Measurements from ENCODE around the gene GRIA2.

GRIA2 gene

DNA sequence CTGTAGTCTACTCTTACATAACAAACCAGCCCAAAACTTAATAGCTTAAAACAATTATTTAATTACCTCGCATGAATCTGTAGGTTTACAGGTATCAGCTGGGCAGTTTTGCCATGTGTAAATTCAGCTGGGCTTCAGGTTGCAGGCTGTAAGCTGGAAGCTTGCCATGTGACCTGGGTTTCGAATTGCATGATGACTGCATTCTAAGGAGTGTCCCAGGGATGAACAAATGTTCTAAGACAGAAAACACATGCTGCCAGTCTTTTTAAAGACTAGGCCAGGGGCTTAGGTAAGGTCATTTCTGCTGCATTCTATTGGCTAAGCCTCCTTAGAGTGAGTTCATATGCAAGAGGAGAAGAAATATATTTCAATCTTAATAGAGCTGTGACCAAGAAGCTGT, 44.8 kb downstream of the GRIA2 start:
- Histone ChIP-seq H3K36me3 (ENCODE audit: control insufficient read depth, low read depth, low read length) (no peaks in the 10 kb centered on the region), H3K9me3 (ENCODE audit: control insufficient read depth, low read depth, low read length) (no peaks in the 10 kb centered on the region)

DNA sequence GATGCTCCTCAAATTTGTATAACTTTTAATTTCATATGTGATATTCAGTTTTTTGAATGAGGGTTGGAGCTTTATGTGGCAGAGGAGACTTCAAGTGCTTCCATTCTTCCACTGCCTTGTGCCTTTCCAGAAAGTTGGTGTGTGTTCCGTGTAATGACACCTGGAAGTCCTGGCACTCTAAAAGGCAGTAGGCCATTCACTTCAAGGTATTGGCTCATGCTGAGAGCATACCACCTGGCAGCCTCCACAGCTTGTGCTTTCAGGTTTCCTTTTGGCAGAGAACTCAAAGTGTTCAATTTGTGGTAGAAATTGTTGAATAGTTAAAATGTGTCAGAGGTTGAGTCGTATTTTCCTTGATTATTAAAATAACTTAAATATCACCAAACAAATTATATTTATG, 49.6 kb downstream of the GRIA2 start:
- Histone ChIP-seq H3K4me1 (ENCODE audit: control insufficient read depth, low read depth, low read length) (peaks cover 5% of the 10 kb centered on the region), H3K9ac (ENCODE audit: low read length) (no peak overlapping the region), H3K4me3 (ENCODE audit: low read length) (no peak overlapping the region), H3K27me3 (ENCODE audit: control insufficient read depth, insufficient read depth, low read length) (no peaks in the 10 kb centered on the region), H3K9me3 (ENCODE audit: control insufficient read depth, low read depth, low read length) (no peaks in the 10 kb centered on the region), H3K27ac (ENCODE audit: low read length) (no peak overlapping the region), H3K36me3 (ENCODE audit: control insufficient read depth, low read depth, low read length) (no peaks in the 10 kb centered on the region)

More for the DNA sequence above, 44.8 kb downstream of the GRIA2 start:
- no peaks in the 10 kb centered on the region for H3K27me3 ChIP-seq (ENCODE audit: control insufficient read depth, insufficient read depth, low read length)
- no peak overlapping the region for H3K27ac ChIP-seq (ENCODE audit: low read length)
- peaks cover 5% of the 10 kb centered on the region for H3K4me1 ChIP-seq (ENCODE audit: control insufficient read depth, low read depth, low read length)
- no peak overlapping the region for H3K4me3 ChIP-seq (ENCODE audit: low read length)
- H3K9ac ChIP-seq (ENCODE audit: low read length): no peak overlapping the region

DNA sequence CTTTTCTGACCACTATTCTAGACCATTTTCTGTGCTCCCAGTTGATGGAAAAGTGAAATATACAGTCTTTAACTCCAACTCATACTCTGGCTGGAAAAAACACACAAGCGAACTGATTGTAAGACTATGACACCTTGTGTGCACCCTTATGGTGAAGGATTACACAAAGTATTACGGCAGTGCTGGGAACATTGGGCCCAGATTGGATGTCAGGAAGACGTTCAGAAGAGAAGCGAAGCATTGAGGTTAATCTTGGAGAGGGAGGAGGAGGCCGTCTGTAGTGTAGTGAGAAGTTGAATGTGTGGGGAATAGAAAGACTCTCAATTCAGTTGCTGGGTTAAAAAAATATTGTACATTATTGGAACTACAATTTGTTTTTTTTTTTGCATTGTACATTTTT, 50.0 kb downstream of the GRIA2 start:
- Histone ChIP-seq H3K27ac (ENCODE audit: low read length) (no peak overlapping the region), H3K9me3 (ENCODE audit: control insufficient read depth, low read depth, low read length) (no peaks in the 10 kb centered on the region), H3K36me3 (ENCODE audit: control insufficient read depth, low read depth, low read length) (no peaks in the 10 kb centered on the region)

DNA sequence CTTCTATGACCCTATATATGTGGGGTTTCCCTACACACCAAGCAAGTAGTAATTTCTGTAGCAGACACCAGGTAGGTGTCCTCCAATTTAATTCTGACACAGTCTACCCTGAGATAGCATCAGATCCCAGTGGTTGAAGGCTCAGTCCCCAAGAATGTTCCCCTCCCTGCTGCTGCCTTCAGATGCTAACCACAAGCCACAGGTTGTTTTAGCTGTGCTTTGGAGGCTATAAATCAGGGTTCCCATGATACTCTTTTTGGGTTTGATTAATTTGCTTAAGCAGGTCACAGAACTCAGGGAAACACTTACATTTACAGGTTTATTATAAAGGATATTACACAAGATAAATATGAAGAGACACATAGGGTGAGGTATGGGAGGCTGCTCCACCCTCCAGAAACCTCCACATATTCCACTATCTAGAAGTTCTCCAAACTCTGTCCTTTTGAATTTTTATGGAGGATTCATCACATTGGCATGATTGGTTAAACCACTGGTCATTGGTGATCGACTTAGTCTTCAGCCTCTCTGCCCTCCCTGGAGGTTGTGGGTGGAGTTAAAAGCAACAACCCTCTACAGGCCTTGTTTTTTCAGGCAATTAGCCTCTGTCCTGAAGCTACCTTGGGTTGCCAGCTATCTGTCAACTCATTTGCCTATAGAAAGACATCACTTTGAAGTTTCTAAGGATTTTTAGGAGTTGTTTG, 50.8 kb downstream of the GRIA2 start:
- Histone ChIP-seq H3K27me3 (ENCODE audit: control insufficient read depth, insufficient read depth, low read length) (no peaks in the 10 kb centered on the region), H3K9me3 (ENCODE audit: control insufficient read depth, low read depth, low read length) (no peaks in the 10 kb centered on the region), H3K9ac (ENCODE audit: low read length) (no peak overlapping the region), H3K27ac (ENCODE audit: low read length) (no peak overlapping the region), H3K4me3 (ENCODE audit: low read length) (no peak overlapping the region), H3K4me1 (ENCODE audit: control insufficient read depth, low read depth, low read length) (no peaks in the 10 kb centered on the region), H3K36me3 (ENCODE audit: control insufficient read depth, low read depth, low read length) (no peaks in the 10 kb centered on the region)

More for the DNA sequence above, 50.0 kb downstream of the GRIA2 start:
- Histone ChIP-seq H3K9ac (ENCODE audit: low read length) (no peak overlapping the region), H3K4me1 (ENCODE audit: control insufficient read depth, low read depth, low read length) (peaks cover under 1% of the 10 kb centered on the region), H3K27me3 (ENCODE audit: control insufficient read depth, insufficient read depth, low read length) (no peaks in the 10 kb centered on the region), H3K4me3 (ENCODE audit: low read length) (no peak overlapping the region)

GRCh38 chr4:157280673-157281072, 60.1 kb downstream of the GRIA2 start:
- no peak overlapping the region for H3K4me3 ChIP-seq (ENCODE audit: low read length)
- no peaks in the 10 kb centered on the region for H3K27me3 ChIP-seq (ENCODE audit: control insufficient read depth, insufficient read depth, low read length)
- no peak overlapping the region for H3K9ac ChIP-seq (ENCODE audit: low read length)
- H3K27ac ChIP-seq (ENCODE audit: low read length): no peak overlapping the region
- no peaks in the 10 kb centered on the region for H3K9me3 ChIP-seq (ENCODE audit: control insufficient read depth, low read depth, low read length)
- H3K36me3 ChIP-seq (ENCODE audit: control insufficient read depth, low read depth, low read length): no peaks in the 10 kb centered on the region
- no peaks in the 10 kb centered on the region for H3K4me1 ChIP-seq (ENCODE audit: control insufficient read depth, low read depth, low read length)

DNA sequence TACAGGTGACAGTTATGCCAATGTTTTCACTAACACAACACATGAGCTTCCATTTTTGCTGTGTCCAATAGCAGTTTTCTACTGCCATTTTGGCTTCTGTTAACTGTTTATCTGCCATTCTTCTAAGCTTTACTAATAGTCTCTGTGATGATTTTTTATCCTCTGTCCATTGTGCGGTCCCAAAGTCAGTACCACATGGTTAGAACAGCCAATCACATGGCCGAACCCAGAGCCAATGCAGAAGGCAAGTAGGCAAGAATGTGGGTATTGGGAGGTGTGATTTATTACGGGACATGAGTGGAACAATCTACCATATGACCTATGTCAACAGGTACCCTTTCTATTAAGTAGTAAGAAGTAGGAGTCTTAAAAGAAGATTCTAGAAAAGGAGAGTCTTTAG, 61.5 kb downstream of the GRIA2 start:
- Histone ChIP-seq H3K4me1 (ENCODE audit: control insufficient read depth, low read depth, low read length) (peaks cover 8% of the 10 kb centered on the region), H3K9me3 (ENCODE audit: control insufficient read depth, low read depth, low read length) (no peaks in the 10 kb centered on the region), H3K4me3 (ENCODE audit: low read length) (no peak overlapping the region), H3K36me3 (ENCODE audit: control insufficient read depth, low read depth, low read length) (no peaks in the 10 kb centered on the region), H3K27me3 (ENCODE audit: control insufficient read depth, insufficient read depth, low read length) (no peaks in the 10 kb centered on the region), H3K27ac (ENCODE audit: low read length) (no peak overlapping the region), H3K9ac (ENCODE audit: low read length) (no peak overlapping the region)

- H3K9me3 ChIP-seq (ENCODE audit: control insufficient read depth, low read depth, low read length): no peaks in the 10 kb centered on the region
- H3K27me3 ChIP-seq (ENCODE audit: control insufficient read depth, insufficient read depth, low read length): no peaks in the 10 kb centered on the region
- H3K4me3 ChIP-seq (ENCODE audit: low read length): no peak overlapping the region
- H3K27ac ChIP-seq (ENCODE audit: low read length): no peak overlapping the region
- H3K9ac ChIP-seq (ENCODE audit: low read length): no peak overlapping the region
- H3K4me1 ChIP-seq (ENCODE audit: control insufficient read depth, low read depth, low read length): peaks cover 8% of the 10 kb centered on the region
- no peaks in the 10 kb centered on the region for H3K36me3 ChIP-seq (ENCODE audit: control insufficient read depth, low read depth, low read length)
Measured at GRCh38 chr4:157287445-157287844, 66.9 kb downstream of the GRIA2 start.

GRCh38 chr4:157290622-157291021, 70.1 kb downstream of the GRIA2 start:
- H3K27me3 ChIP-seq (ENCODE audit: control insufficient read depth, insufficient read depth, low read length): no peaks in the 10 kb centered on the region
- H3K9ac ChIP-seq (ENCODE audit: low read length): no peak overlapping the region
- H3K36me3 ChIP-seq (ENCODE audit: control insufficient read depth, low read depth, low read length): no peaks in the 10 kb centered on the region
- H3K9me3 ChIP-seq (ENCODE audit: control insufficient read depth, low read depth, low read length): no peaks in the 10 kb centered on the region
- no peak overlapping the region for H3K4me3 ChIP-seq (ENCODE audit: low read length)
- no peak overlapping the region for H3K27ac ChIP-seq (ENCODE audit: low read length)
- peaks cover 8% of the 10 kb centered on the region for H3K4me1 ChIP-seq (ENCODE audit: control insufficient read depth, low read depth, low read length)

GRCh38 chr4:157291071-157291470, 70.5 kb downstream of the GRIA2 start:
- Histone ChIP-seq H3K9ac (ENCODE audit: low read length) (no peak overlapping the region), H3K36me3 (ENCODE audit: control insufficient read depth, low read depth, low read length) (no peaks in the 10 kb centered on the region), H3K9me3 (ENCODE audit: control insufficient read depth, low read depth, low read length) (no peaks in the 10 kb centered on the region), H3K4me3 (ENCODE audit: low read length) (no peak overlapping the region), H3K27ac (ENCODE audit: low read length) (no peak overlapping the region), H3K4me1 (ENCODE audit: control insufficient read depth, low read depth, low read length) (peaks cover 8% of the 10 kb centered on the region), H3K27me3 (ENCODE audit: control insufficient read depth, insufficient read depth, low read length) (no peaks in the 10 kb centered on the region)

DNA sequence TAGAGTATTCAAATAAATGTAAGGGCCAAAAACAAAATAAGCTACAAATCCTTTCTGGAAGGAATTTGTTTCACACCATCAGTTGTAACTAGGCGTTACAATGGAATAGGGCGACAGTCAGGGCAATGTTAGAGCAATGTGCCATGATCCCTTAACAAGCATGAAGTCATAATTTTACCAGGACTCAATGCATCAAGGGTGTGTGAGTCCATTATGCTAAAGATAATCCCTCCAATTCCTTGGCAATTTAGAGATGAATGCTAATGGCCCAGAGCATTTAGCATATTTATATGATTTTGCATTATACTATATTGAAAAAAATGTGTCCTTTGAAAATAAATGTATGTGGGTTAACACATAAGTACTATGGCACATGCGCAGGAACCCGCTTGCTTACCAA, 73.1 kb downstream of the GRIA2 start:
- H3K4me1 ChIP-seq (ENCODE audit: control insufficient read depth, low read depth, low read length): no peaks in the 10 kb centered on the region
- H3K27me3 ChIP-seq (ENCODE audit: control insufficient read depth, insufficient read depth, low read length): no peaks in the 10 kb centered on the region
- H3K9ac ChIP-seq (ENCODE audit: low read length): no peak overlapping the region
- H3K36me3 ChIP-seq (ENCODE audit: control insufficient read depth, low read depth, low read length): no peaks in the 10 kb centered on the region
- no peaks in the 10 kb centered on the region for H3K9me3 ChIP-seq (ENCODE audit: control insufficient read depth, low read depth, low read length)
- H3K4me3 ChIP-seq (ENCODE audit: low read length): no peak overlapping the region
- no peak overlapping the region for H3K27ac ChIP-seq (ENCODE audit: low read length)

- Histone ChIP-seq H3K9ac (ENCODE audit: low read length) (no peak overlapping the region), H3K27ac (ENCODE audit: low read length) (no peak overlapping the region), H3K9me3 (ENCODE audit: control insufficient read depth, low read depth, low read length) (no peaks in the 10 kb centered on the region), H3K4me3 (ENCODE audit: low read length) (no peak overlapping the region), H3K36me3 (ENCODE audit: control insufficient read depth, low read depth, low read length) (no peaks in the 10 kb centered on the region), H3K4me1 (ENCODE audit: control insufficient read depth, low read depth, low read length) (no peaks in the 10 kb centered on the region), H3K27me3 (ENCODE audit: control insufficient read depth, insufficient read depth, low read length) (no peaks in the 10 kb centered on the region)
Measured at GRCh38 chr4:157294575-157294974, 74.0 kb downstream of the GRIA2 start.

DNA sequence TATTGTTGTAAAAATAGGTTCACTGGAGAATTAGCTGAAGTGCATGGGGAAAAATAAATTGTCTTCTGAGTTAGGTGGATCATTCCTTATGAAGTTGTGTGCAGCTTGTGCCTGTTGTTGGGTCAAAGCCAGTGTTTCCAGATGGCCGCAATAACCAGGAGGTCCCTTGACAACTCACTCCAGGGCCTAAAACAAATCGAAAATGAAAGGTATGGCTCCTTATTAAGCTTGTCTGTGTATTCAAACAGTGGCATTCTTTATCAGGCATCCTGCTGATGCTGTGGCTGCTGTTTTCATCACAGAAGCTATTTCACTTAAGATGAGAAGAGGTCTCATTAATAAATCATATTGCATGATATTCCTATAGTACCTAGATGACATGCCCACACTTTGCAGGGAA, 80.2 kb downstream of the GRIA2 start:
- no peaks in the 10 kb centered on the region for H3K27me3 ChIP-seq (ENCODE audit: control insufficient read depth, insufficient read depth, low read length)
- no peaks in the 10 kb centered on the region for H3K9me3 ChIP-seq (ENCODE audit: control insufficient read depth, low read depth, low read length)
- no peak overlapping the region for H3K9ac ChIP-seq (ENCODE audit: low read length)

More for the DNA sequence above, 80.2 kb downstream of the GRIA2 start:
- H3K36me3 ChIP-seq (ENCODE audit: control insufficient read depth, low read depth, low read length): no peaks in the 10 kb centered on the region
- no peaks in the 10 kb centered on the region for H3K4me1 ChIP-seq (ENCODE audit: control insufficient read depth, low read depth, low read length)
- no peak overlapping the region for H3K4me3 ChIP-seq (ENCODE audit: low read length)
- no peak overlapping the region for H3K27ac ChIP-seq (ENCODE audit: low read length)

Data from iPS-18a (cell line).